ENCODE results near the gene USP5.
"Not testable (repeated sequence)": the region's sequence is repeated elsewhere in the genome, so short reads cannot be mapped to it uniquely, and the experiment has no call there.

The USP5 gene

GRCh38 chr12:6858799-6859198 is 6.8 kb downstream of the USP5 start:
- Histone ChIP-seq H3K36me3 (ENCODE audit: insufficient read depth, low read length) (peaks cover 12% of the 10 kb centered on the region), H3K9ac (ENCODE audit: low read depth, low read length) (no peak overlapping the region), H3K4me1 (ENCODE audit: insufficient read depth, low read length) (peaks cover 4% of the 10 kb centered on the region; the same call in 1 of the 2 replicates), H3K9me3 (ENCODE audit: control insufficient read depth, insufficient read depth, low read length) (no peaks in the 10 kb centered on the region)

GRCh38 chr12:6860116-6860515 is 8.2 kb downstream of the USP5 start:
- H3K4me1 ChIP-seq (ENCODE audit: insufficient read depth, low read length), result no peaks in the 10 kb centered on the region
- no peak overlapping the region for H3K9ac ChIP-seq (ENCODE audit: low read depth, low read length)
- peaks cover 15% of the 10 kb centered on the region for H3K36me3 ChIP-seq (ENCODE audit: insufficient read depth, low read length)
- no peaks in the 10 kb centered on the region for H3K9me3 ChIP-seq (ENCODE audit: control insufficient read depth, insufficient read depth, low read length)

- H3K36me3 ChIP-seq (ENCODE audit: insufficient read depth, low read length), result peaks cover 15% of the 10 kb centered on the region
- H3K9me3 ChIP-seq (ENCODE audit: control insufficient read depth, insufficient read depth, low read length), result no peaks in the 10 kb centered on the region
- H3K9ac ChIP-seq (ENCODE audit: low read depth, low read length), result no peak overlapping the region
- peaks cover 5% of the 10 kb centered on the region; the same call in 1 of the 2 replicates for H3K4me1 ChIP-seq (ENCODE audit: insufficient read depth, low read length)
Observed at GRCh38 chr12:6860942-6861341, 9.0 kb downstream of the USP5 start.

GRCh38 chr12:6861391-6861790 is 9.4 kb downstream of the USP5 start:
- peaks cover 13% of the 10 kb centered on the region for H3K36me3 ChIP-seq (ENCODE audit: insufficient read depth, low read length)
- no peak overlapping the region for H3K9ac ChIP-seq (ENCODE audit: low read depth, low read length)
- H3K9me3 ChIP-seq (ENCODE audit: control insufficient read depth, insufficient read depth, low read length), result no peaks in the 10 kb centered on the region
- H3K4me1 ChIP-seq (ENCODE audit: insufficient read depth, low read length), result peaks cover 6% of the 10 kb centered on the region; the same call in 1 of the 2 replicates

GRCh38 chr12:6863033-6863432 is 11.1 kb downstream of the USP5 start:
- H3K9ac ChIP-seq (ENCODE audit: low read depth, low read length), result no peak overlapping the region
- peaks cover 8% of the 10 kb centered on the region for H3K36me3 ChIP-seq (ENCODE audit: insufficient read depth, low read length)
- H3K9me3 ChIP-seq (ENCODE audit: control insufficient read depth, insufficient read depth, low read length), result no peaks in the 10 kb centered on the region
- H3K4me1 ChIP-seq (ENCODE audit: insufficient read depth, low read length), result peaks cover 6% of the 10 kb centered on the region; the same call in 1 of the 2 replicates

- Histone ChIP-seq H3K9ac (ENCODE audit: low read depth, low read length) (no peak overlapping the region), H3K4me1 (ENCODE audit: insufficient read depth, low read length) (peaks cover 6% of the 10 kb centered on the region; the same call in 1 of the 2 replicates), H3K36me3 (ENCODE audit: insufficient read depth, low read length) (peaks cover 8% of the 10 kb centered on the region), H3K9me3 (ENCODE audit: control insufficient read depth, insufficient read depth, low read length) (no peaks in the 10 kb centered on the region)
Observed at GRCh38 chr12:6863586-6864321, 11.8 kb downstream of the USP5 start.

- not testable (repeated sequence) for H3K9me3 ChIP-seq (ENCODE audit: control insufficient read depth, insufficient read depth, low read length); H3K9ac ChIP-seq (ENCODE audit: low read depth, low read length)
- Histone ChIP-seq H3K36me3 (ENCODE audit: insufficient read depth, low read length) (peaks cover 12% of the 10 kb centered on the region), H3K4me1 (ENCODE audit: insufficient read depth, low read length) (peaks cover 11% of the 10 kb centered on the region)
Observed at GRCh38 chr12:6865307-6865706, 13.4 kb downstream of the USP5 start.

GRCh38 chr12:6866163-6866919 is 14.4 kb downstream of the USP5 start:
- peaks cover 11% of the 10 kb centered on the region for H3K4me1 ChIP-seq (ENCODE audit: insufficient read depth, low read length)
- H3K9me3 ChIP-seq (ENCODE audit: control insufficient read depth, insufficient read depth, low read length), result no peaks in the 10 kb centered on the region
- H3K36me3 ChIP-seq (ENCODE audit: insufficient read depth, low read length), result peaks cover 12% of the 10 kb centered on the region
- H3K9ac ChIP-seq (ENCODE audit: low read depth, low read length), result peak overlapping the region; percentile 61

- Histone ChIP-seq H3K36me3 (ENCODE audit: insufficient read depth, low read length) (peaks cover 12% of the 10 kb centered on the region), H3K9me3 (ENCODE audit: control insufficient read depth, insufficient read depth, low read length) (no peaks in the 10 kb centered on the region), H3K9ac (ENCODE audit: low read depth, low read length) (peak overlapping the region; percentile 61), H3K4me1 (ENCODE audit: insufficient read depth, low read length) (peaks cover 11% of the 10 kb centered on the region)
Observed at GRCh38 chr12:6866920-6867412, 15.0 kb downstream of the USP5 start.

- H3K4me1 ChIP-seq (ENCODE audit: insufficient read depth, low read length), result peaks cover 11% of the 10 kb centered on the region
Observed at GRCh38 chr12:6867413-6868210, 15.7 kb downstream of the USP5 start, which contains the start of gene TPI1. Gene TPI1, plus strand, starts transcription at chr12:6867531. Its CDS starts 36 bp downstream, at chr12:6867567.

GRCh38 chr12:6868211-6869048 is 16.5 kb downstream of the USP5 start:
- Histone ChIP-seq H3K9me3 (ENCODE audit: control insufficient read depth, insufficient read depth, low read length) (no peaks in the 10 kb centered on the region), H3K36me3 (ENCODE audit: insufficient read depth, low read length) (peaks cover 9% of the 10 kb centered on the region), H3K4me1 (ENCODE audit: insufficient read depth, low read length) (peaks cover 11% of the 10 kb centered on the region), H3K9ac (ENCODE audit: low read depth, low read length) (peak overlapping the region; percentile 69)

More at GRCh38 chr12:6867413-6868210, 15.7 kb downstream of the USP5 start, which contains the start of gene TPI1:
- Histone ChIP-seq H3K9me3 (ENCODE audit: control insufficient read depth, insufficient read depth, low read length) (no peaks in the 10 kb centered on the region), H3K9ac (ENCODE audit: low read depth, low read length) (peak within 1 kb of the TSS; percentile 69), H3K36me3 (ENCODE audit: insufficient read depth, low read length) (peaks cover 9% of the 10 kb centered on the region)

- Histone ChIP-seq H3K4me1 (ENCODE audit: insufficient read depth, low read length) (peaks cover 11% of the 10 kb centered on the region), H3K36me3 (ENCODE audit: insufficient read depth, low read length) (peaks cover 9% of the 10 kb centered on the region), H3K9ac (ENCODE audit: low read depth, low read length) (peak overlapping the region; percentile 69; the same call in 1 of the 2 replicates), H3K9me3 (ENCODE audit: control insufficient read depth, insufficient read depth, low read length) (no peaks in the 10 kb centered on the region)
Observed at GRCh38 chr12:6869049-6870021, 17.4 kb downstream of the USP5 start.

Measured in ES-I3 (cell line).